Fibroblast of upper back skin (primary cell): ENCODE measurements around the gene DRAXIN.
A peak's percentile ranks its signal among the peaks of the same experiment; 100 is the strongest.

ENCODE experiments used
- DNase-seq: peaks from one replicate; pipeline ENCODE4 v3.0.0-alpha.2; 2013

Gene DRAXIN

GRCh38 chr1:11657654-11658053, 33.9 kb upstream of the DRAXIN start:
- no peak for DNase-seq

- DNase-seq, result no peak
Observed at GRCh38 chr1:11658542-11658941, 33.0 kb upstream of the DRAXIN start.

DNA sequence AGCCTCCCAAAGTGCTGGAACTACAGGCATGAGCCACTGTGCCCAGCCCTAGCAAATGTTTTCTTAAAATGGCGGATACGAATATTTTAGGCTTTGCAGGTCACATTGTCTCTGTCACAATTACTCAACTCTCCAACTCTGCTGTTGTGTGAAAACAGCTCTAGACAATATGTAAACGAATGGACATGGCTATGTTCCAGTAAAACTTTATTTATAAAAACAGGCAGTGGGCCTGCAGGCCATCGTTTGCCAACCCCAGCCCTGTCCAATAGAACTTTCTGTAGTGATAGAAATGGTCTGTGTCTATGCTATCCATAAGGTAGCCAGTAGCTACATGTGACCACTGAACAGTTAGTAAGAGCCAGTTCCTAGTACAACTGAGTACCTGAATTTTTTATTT, 31.8 kb upstream of the DRAXIN start:
- no peak for DNase-seq

DNA sequence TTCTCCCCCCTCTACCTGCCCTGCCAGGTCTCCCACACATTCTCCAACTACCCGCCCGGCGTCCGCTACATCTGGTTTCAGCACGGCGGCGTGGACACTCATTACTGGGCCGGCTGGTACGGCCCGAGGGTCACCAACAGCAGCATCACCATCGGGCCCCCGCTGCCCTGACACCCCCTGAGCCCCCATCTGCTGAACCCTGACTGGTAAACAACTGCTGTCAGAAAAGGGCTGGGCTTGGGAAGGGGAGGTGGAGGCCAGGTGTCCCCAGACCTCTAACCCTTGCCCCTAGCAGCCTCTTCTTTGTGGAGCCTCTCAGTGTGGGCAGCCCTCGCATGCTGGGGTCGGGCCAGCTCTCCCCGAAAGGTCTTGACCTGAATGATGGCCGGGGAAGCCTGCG, 30.4 kb upstream of the DRAXIN start:
- no peak for DNase-seq

GRCh38 chr1:11664336-11665065, 27.0 kb upstream of the DRAXIN start:
- DNase-seq, result no peak

GRCh38 chr1:11668516-11668915, 23.0 kb upstream of the DRAXIN start:
- DNase-seq, result no peak

- no peak for DNase-seq
Observed at GRCh38 chr1:11670747-11671146, 20.8 kb upstream of the DRAXIN start.

GRCh38 chr1:11671205-11671543, 20.3 kb upstream of the DRAXIN start:
- DNase-seq, result no peak

DNA sequence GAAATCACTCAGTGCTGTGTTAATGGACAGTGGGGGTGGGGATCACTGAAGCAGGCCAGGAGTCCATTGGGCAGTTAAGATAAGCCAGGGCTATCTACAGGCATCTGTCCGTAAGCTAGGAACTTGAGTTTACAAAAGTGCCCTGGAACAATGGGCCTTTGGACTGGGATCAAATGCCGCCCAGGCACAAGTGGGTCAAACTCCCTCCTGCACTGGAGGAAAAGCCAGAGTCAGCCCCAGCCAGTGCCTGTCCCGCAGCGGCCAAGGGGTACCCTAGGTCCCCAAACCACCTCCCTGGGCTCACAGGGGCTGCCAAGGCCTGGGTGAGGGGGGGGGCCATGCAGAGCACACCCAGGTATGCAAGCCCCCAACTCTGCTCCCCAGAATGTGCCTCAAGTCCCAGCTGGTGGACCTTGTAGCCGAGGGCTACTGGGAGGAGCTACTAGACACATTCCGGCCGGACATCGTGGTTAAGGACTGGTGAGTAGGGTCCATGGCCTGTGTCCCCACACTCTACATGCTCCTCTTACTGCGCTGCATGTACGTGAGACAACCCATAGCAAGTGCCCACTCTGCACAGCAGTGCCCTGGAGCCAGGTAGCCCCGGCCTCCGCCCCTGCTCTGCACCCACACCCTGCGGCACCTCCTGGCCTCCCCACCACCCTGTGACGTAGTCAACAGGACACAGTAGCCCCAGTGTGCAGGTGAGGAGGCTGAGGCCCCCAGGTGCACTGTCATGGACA, 19.8 kb upstream of the DRAXIN start:
- no peak for DNase-seq

- no peak for DNase-seq
Observed at GRCh38 chr1:11673089-11673769, 18.3 kb upstream of the DRAXIN start.

DNA sequence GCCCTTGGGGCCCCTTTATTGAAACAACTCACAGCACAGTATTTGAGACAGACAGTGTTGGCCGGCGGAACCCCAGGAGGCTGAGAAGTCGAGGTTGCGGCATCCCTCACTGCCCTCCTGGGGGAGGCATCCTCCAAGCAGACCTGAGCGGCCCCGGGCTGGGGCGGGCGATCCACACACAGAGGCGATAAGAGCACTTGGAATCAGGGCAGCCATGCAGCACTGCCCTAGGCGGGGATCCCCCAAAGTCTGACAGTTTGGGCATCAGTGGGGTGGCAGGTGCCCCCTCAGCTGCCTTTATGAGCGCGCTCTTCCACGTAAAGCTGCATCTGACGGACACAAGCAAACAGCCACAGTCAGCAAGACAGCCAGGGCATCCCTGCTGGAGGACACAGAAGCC, 17.0 kb upstream of the DRAXIN start:
- DNase-seq, result no peak

DNA sequence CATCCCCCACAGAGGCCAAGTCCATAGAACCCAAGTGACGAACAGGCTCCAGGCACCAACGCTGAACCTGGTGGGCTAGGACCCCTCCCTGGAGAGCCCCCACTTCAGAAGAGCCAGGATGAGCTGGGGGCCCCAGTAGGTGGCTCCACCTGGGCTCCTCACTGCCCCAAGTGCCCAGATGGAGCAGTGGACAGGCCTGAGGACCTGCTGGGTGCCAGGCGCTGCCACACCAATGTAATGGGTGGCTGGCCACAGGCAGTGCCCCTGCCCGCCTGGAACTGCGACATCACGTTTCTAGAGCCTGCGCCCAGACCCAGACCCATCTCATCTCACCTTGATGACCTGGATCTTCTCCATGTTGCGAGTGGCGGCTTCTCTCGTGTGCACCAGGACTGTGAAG, 16.2 kb upstream of the DRAXIN start:
- DNase-seq, result no peak

GRCh38 chr1:11676386-11677103, 15.0 kb upstream of the DRAXIN start:
- DNase-seq, result no peak

DNA sequence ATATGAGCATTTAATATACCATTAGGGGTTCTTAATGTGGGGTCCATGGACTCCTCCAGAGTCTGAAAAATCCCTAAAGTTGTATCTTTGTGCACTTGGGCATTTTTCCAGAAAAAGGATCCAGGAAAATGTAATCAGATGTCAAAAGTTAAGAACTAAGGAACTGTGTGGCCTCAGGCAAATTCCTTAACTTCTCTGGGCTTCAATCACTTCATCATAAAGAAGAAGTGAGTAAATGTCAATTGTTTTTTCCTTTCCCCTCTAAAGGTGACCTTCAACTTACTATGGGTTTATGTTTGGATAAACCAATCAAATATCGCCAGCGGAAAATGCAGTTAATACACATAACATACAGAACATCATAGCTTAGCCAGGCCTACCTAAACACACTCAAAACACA, 13.1 kb upstream of the DRAXIN start:
- no peak for DNase-seq

GRCh38 chr1:11680270-11681070, 11.0 kb upstream of the DRAXIN start:
- DNase-seq, result no peak

- DNase-seq, result peak; percentile 70
Observed at GRCh38 chr1:11681071-11681771, 10.3 kb upstream of the DRAXIN start, which contains the start of gene MAD2L2. MAD2L2 (minus strand) TSS chr1:11681148; CDS start chr1:11680601, 547 bp downstream.

DNA sequence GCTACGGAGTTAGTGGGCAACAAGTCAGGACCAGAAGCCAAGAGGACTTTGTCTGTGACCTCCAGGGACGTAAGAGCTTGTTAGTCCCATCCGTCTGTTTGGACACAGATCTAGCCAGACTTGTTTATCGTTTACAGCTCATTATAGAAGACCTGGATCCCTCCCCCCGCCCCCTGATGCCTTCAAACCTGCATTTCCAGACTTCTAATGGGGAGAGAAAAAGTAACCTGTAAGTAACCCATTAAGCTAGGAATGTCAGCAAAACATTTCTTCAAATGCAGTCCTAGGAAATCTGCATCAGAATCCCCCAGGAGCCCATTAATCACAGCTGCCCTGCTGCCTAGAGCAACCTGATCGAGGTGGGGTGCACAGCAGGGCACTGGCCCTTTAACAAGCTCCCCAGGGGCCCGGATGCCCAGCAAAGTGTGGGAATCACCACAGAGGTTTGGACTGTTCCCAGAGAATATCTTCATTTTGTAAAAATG, 9.2 kb upstream of the DRAXIN start:
- peak; percentile 11 for DNase-seq

GRCh38 chr1:11682799-11683198, 8.7 kb upstream of the DRAXIN start:
- no peak for DNase-seq

- DNase-seq, result peak; percentile 44
Observed at GRCh38 chr1:11684070-11684469, 7.4 kb upstream of the DRAXIN start.

DNA sequence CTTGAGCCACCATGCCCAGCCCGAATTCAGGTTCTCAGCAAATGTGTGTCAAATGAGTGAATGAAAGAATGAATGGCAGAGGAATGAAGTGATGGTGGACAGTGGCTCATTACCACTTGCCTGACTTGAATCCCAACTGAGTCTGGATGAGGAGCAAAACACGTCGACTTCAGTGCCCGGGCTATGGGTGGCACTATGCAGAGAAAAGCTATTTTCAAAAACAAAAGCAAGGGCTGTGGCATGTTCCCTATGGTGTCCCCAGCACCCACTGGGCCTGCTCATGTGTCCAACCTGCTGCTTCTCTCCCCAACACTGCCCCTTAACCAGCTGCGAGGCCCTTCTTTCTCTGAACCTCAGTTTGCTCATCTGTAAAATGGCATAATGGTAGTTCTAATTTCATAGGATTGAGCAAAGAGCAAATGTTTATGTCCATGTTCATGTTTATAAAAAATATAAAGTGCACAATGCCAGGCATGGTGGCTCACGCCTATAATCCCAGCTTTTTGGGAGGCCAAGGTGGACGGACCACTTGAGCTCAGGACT, 6.2 kb upstream of the DRAXIN start:
- DNase-seq, result no peak

DNA sequence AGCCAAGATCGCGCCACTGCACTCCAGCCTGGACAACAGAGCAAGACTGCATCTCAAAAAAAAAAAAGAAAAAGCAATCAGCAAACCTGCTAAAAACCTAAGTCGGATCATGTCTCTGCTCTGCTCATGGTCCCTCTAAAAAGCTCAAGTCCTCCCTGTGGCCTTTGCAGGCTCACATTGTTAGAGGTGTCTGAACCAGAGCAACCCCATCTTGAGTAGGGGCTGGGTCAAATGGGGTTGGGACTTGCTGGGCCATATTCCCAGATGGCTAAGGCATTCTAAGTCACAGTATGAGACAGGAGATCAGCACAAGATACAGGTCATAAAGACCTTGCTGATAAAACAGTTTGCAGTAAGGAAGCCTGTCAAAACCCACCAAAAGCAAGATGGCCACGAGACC, 3.0 kb upstream of the DRAXIN start:
- DNase-seq, result no peak
